Karpas-422 (cell line): ENCODE data around the gene TNFAIP3. TPM values are rescaled to one million over a fixed set of nuclear protein-coding genes. Genes with fewer than 3 reads are reported as not detected.

Experiments
- DNase-seq: peaks from one replicate; pipeline ENCODE4 v3.0.0-alpha.2; 2015
- H2AFZ ChIP-seq: fragments of 200-600 bp; sonication (generic); 2 replicates; pipeline ENCODE4 v1.6.1; 2014; ENCODE audit warnings: antibody characterized with exemption, low read length, mixed read lengths
- H3K27ac ChIP-seq: fragments of 200-600 bp; sonication (generic); 2 replicates; pipeline ENCODE4 v1.5.1; 2014; ENCODE audit warnings: mild to moderate bottlenecking, low read length, moderate library complexity
- H3K27me3 ChIP-seq: fragments of 200-600 bp; sonication (generic); 2 replicates; pipeline ENCODE4 v1.6.1; 2014; ENCODE audit warnings: low read length, mixed read lengths
- H3K36me3 ChIP-seq: fragments of 200-600 bp; sonication (generic); 2 replicates; pipeline ENCODE4 v1.6.1; 2014; ENCODE audit warnings: low read length, mixed read lengths; ENCODE audit not compliant: insufficient read depth
- H3K4me1 ChIP-seq: fragments of 200-600 bp; sonication (generic); 2 replicates; pipeline ENCODE4 v1.6.1; 2014; ENCODE audit warnings: mild to moderate bottlenecking, low read length, mixed read lengths
- H3K4me2 ChIP-seq: fragments of 200-600 bp; sonication (generic); 2 replicates; pipeline ENCODE4 v1.6.1; 2014; ENCODE audit warnings: low read length, low read depth, mild to moderate bottlenecking; ENCODE audit not compliant: poor library complexity, severe bottlenecking
- H3K4me3 ChIP-seq: fragments of 200-600 bp; sonication (generic); 2 replicates; pipeline ENCODE4 v1.5.1; 2014; ENCODE audit warnings: mild to moderate bottlenecking, antibody characterized with exemption, low read length, mixed read lengths
- H3K79me2 ChIP-seq: fragments of 200-600 bp; sonication (generic); 2 replicates; pipeline ENCODE4 v1.6.1; 2014; ENCODE audit warnings: mild to moderate bottlenecking, low read length, mixed read lengths
- H3K9ac ChIP-seq: fragments of 200-600 bp; sonication (generic); 2 replicates; pipeline ENCODE4 v1.6.0; 2014; ENCODE audit warnings: low read length
- H3K9me2 ChIP-seq: fragments of 200-600 bp; sonication (generic), shearing (Covaris generic); replicated peaks from 2 replicates; pipeline ENCODE4 v1.6.0; 2014; ENCODE audit warnings: mild to moderate bottlenecking, low read length, moderate library complexity; ENCODE audit not compliant: insufficient read depth
- H3K9me3 ChIP-seq: fragments of 300-700, 200-600 bp; sonication (generic); 2 replicates; pipeline ENCODE4 v1.6.1; 2014; ENCODE audit warnings: low read length, mixed read lengths
- H4K20me1 ChIP-seq: fragments of 200-600 bp; sonication (generic); 2 replicates; pipeline ENCODE4 v1.6.1; 2014; ENCODE audit warnings: mild to moderate bottlenecking, antibody characterized with exemption, low read length, low read depth; ENCODE audit not compliant: insufficient read depth
- total RNA-seq: library from RNA; depleted of rRNA; stranded (reverse); fragments of >200 nt; shearing (Covaris generic); gene quantifications from 2 replicates; pipeline ENCODE4 v1.2.3, GENCODE V29; 2014; ENCODE audit warnings: low replicate concordance

The TNFAIP3 gene
- total RNA-seq, 1 experiment from 2014 or later: 0.75 TPM

GRCh38 chr6:137896647-137897046, 29.6 kb downstream of the TNFAIP3 start:
- Histone ChIP-seq H3K4me3 (no peak overlapping the region), H3K9ac (no peak overlapping the region), H3K27me3 (no peaks in the 10 kb centered on the region), H3K79me2 (no peaks in the 10 kb centered on the region), H3K4me1 (no peaks in the 10 kb centered on the region), H3K9me3 (no peaks in the 10 kb centered on the region), H4K20me1 (no peaks in the 10 kb centered on the region), H3K36me3 (no peaks in the 10 kb centered on the region), H3K9me2 (no peaks in the 10 kb centered on the region), H3K27ac (no peak overlapping the region), H3K4me2 (no peak overlapping the region), H2AFZ (no peak overlapping the region)
- DNase-seq: no peak

GRCh38 chr6:137900815-137901214, 33.8 kb downstream of the TNFAIP3 start:
- no peaks in the 10 kb centered on the region for H3K9me3 ChIP-seq
- H3K4me3 ChIP-seq: no peak overlapping the region
- H3K36me3 ChIP-seq: no peaks in the 10 kb centered on the region
- no peaks in the 10 kb centered on the region for H3K4me1 ChIP-seq
- no peaks in the 10 kb centered on the region for H4K20me1 ChIP-seq
- H3K9ac ChIP-seq: no peak overlapping the region
- H3K27me3 ChIP-seq: no peaks in the 10 kb centered on the region
- no peaks in the 10 kb centered on the region for H3K9me2 ChIP-seq
- DNase-seq: no peak
- no peak overlapping the region for H3K4me2 ChIP-seq
- H2AFZ ChIP-seq: no peak overlapping the region
- no peak overlapping the region for H3K27ac ChIP-seq
- H3K79me2 ChIP-seq: no peaks in the 10 kb centered on the region

GRCh38 chr6:137901454-137901853, 34.4 kb downstream of the TNFAIP3 start:
- Histone ChIP-seq H3K9ac (no peak overlapping the region), H3K4me1 (no peaks in the 10 kb centered on the region), H3K4me3 (no peak overlapping the region), H3K27ac (no peak overlapping the region), H3K27me3 (no peaks in the 10 kb centered on the region), H3K9me3 (no peaks in the 10 kb centered on the region), H3K9me2 (no peaks in the 10 kb centered on the region), H4K20me1 (no peaks in the 10 kb centered on the region), H3K79me2 (no peaks in the 10 kb centered on the region), H3K4me2 (no peak overlapping the region), H2AFZ (no peak overlapping the region), H3K36me3 (no peaks in the 10 kb centered on the region)
- no peak for DNase-seq

DNA sequence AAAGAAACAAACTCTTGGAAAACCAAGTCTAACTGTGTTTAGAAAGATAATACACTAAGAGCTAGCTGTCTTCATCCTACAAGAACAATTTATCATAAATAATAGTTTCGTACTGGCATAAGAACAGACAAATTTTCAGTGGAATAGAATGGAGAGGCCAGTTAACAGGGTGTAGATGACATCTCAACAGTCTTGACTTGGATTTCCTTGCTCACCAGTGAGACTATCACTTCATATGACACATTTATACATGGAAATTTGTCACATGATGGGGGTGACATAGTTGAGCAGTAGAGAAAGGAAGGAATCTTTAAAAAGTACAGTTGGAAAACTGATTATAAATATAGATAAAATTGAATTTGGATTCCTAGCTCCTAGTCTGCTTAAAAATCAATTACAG, 35.6 kb downstream of the TNFAIP3 start:
- Histone ChIP-seq H3K4me1 (no peaks in the 10 kb centered on the region), H3K9me2 (no peaks in the 10 kb centered on the region), H3K9me3 (no peaks in the 10 kb centered on the region), H3K79me2 (no peaks in the 10 kb centered on the region), H4K20me1 (no peaks in the 10 kb centered on the region), H2AFZ (no peak overlapping the region), H3K4me2 (no peak overlapping the region), H3K27ac (no peak overlapping the region), H3K9ac (no peak overlapping the region), H3K36me3 (no peaks in the 10 kb centered on the region), H3K4me3 (no peak overlapping the region), H3K27me3 (no peaks in the 10 kb centered on the region)
- DNase-seq: no peak

DNA sequence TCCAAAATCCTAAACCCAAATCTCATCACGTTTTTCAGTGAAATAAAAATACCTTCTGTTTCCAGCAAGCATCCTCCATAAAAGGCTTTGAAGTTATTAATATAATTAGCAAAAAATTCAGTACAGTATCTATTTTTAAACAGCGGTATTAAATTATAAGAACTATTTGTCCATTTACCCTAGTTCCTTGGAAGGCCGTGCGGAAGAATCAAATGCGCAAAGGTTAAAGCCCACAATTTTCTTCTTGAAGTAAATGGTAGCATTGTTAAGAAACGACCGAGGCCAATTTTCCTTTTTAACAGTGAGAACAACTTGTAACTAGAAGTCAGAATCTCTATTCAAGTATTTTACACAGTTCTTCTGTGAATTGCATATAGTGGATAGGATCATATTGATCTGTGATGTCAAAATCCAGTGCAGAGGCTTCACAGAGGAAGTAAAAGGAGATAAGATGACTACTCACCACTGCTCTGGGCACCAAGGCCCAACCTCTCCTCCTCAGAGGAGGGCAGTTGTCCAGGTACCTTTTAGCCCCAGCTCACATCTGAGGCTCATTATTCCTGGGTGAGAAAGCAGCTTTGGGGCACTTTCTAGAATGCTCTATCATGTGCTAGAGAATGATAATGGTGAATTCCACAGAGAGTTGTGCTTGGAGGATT, 36.3 kb downstream of the TNFAIP3 start:
- Histone ChIP-seq H3K79me2 (no peaks in the 10 kb centered on the region), H3K4me2 (no peak overlapping the region), H3K27ac (no peak overlapping the region), H3K9me3 (no peaks in the 10 kb centered on the region), H3K27me3 (no peaks in the 10 kb centered on the region), H3K9ac (no peak overlapping the region), H3K36me3 (no peaks in the 10 kb centered on the region), H2AFZ (no peak overlapping the region), H3K4me1 (no peaks in the 10 kb centered on the region), H3K4me3 (no peak overlapping the region), H3K9me2 (no peaks in the 10 kb centered on the region), H4K20me1 (no peaks in the 10 kb centered on the region)
- no peak for DNase-seq

DNA sequence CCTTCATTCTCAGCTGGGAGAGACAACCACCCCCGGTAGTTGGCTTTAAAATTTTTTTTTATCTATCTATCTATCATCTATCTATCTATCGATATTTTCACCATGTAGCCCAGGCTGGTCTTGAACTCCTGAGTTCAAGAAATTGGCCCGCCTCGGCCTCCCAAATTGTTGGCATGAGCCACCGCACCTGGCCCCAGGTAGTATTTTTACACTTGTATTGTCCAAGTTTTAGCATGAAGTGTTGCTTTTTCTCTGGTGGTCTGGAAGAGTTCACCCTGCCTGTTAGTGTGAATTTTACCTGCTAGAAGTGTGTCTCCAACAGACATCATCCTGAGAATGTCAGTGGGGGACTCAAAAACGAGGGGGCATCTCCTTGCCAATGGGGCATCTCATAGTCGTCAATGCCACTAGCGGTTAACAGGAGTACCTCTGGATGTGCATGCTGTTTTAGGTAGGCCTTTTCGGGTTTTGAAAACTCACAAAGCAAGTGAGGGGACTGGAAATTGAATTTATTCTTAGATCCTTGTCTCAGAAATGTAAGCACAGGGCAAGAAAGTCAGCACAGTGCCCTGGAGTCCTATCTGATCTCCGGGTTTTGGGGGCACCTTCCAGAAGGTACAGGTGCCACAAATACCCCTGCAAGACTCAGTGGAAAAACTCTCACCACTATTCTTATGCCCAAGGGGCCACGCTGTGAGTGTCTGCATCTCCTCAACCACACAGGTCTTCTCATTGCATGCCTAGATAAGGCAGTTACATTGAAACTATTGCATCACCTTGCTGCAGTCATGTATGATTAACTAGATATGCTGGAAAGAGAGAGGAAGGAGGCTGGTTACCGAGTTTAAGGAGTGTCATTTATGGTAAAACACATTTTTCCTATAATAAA, 37.1 kb downstream of the TNFAIP3 start:
- Histone ChIP-seq H2AFZ (no peak overlapping the region), H3K79me2 (no peaks in the 10 kb centered on the region), H3K36me3 (no peaks in the 10 kb centered on the region), H3K27ac (no peak overlapping the region), H3K9me3 (no peaks in the 10 kb centered on the region), H3K27me3 (no peaks in the 10 kb centered on the region), H3K9me2 (no peaks in the 10 kb centered on the region), H3K4me1 (no peaks in the 10 kb centered on the region), H3K9ac (no peak overlapping the region), H4K20me1 (no peaks in the 10 kb centered on the region), H3K4me3 (no peak overlapping the region), H3K4me2 (peak overlapping the region; percentile 33)
- DNase-seq: no peak

- Histone ChIP-seq H4K20me1 (no peaks in the 10 kb centered on the region), H3K9me3 (no peaks in the 10 kb centered on the region), H3K27me3 (no peaks in the 10 kb centered on the region), H3K27ac (no peak overlapping the region), H3K36me3 (no peaks in the 10 kb centered on the region), H3K79me2 (no peaks in the 10 kb centered on the region), H3K4me2 (peak overlapping the region; percentile 33), H3K4me1 (no peaks in the 10 kb centered on the region), H3K9me2 (no peaks in the 10 kb centered on the region), H3K9ac (no peak overlapping the region), H2AFZ (no peak overlapping the region), H3K4me3 (no peak overlapping the region)
- no peak for DNase-seq
Observed at GRCh38 chr6:137904822-137905617, 38.0 kb downstream of the TNFAIP3 start.

- no peaks in the 10 kb centered on the region for H3K27me3 ChIP-seq
- no peak overlapping the region for H3K4me3 ChIP-seq
- no peaks in the 10 kb centered on the region for H3K36me3 ChIP-seq
- no peaks in the 10 kb centered on the region for H3K9me2 ChIP-seq
- no peaks in the 10 kb centered on the region for H3K9me3 ChIP-seq
- no peak for DNase-seq
- H3K9ac ChIP-seq: no peak overlapping the region
- H3K4me1 ChIP-seq: no peaks in the 10 kb centered on the region
- H3K79me2 ChIP-seq: no peaks in the 10 kb centered on the region
- H4K20me1 ChIP-seq: no peaks in the 10 kb centered on the region
- no peak overlapping the region for H3K27ac ChIP-seq
- H3K4me2 ChIP-seq: no peak overlapping the region
- H2AFZ ChIP-seq: no peak overlapping the region
Observed at GRCh38 chr6:137906020-137906472, 39.0 kb downstream of the TNFAIP3 start.
